Sciatic nerve (tissue), 2 donors: ENCODE results near the gene CLEC4G. TPM values are rescaled to one million over a fixed set of nuclear protein-coding genes. Genes with fewer than 3 reads are reported as not detected.

Source experiments
- ATAC-seq: fragments of 200-7000 bp; cut with Tn5 transposase; one replicate; pipeline ENCODE4 v1.9.1; 2020; ENCODE audit warnings: mild to moderate bottlenecking, moderate library complexity
- DNase-seq: peaks from one replicate; pipeline ENCODE4 v3.0.0-alpha.2; 2020; ENCODE audit warnings: low spot score
- intact Hi-C: fragments of 100-400 bp; cut with DNase I; formaldehyde crosslinking; loops from one replicate; pipeline ENCODE4 v1.14.2; 2022
- total RNA-seq: library from RNA; stranded (reverse); fragmentation: NEBNext Ultra II Directional; extraction: Animal tissue kit (Norgen Biotek cat#: 25700); gene quantifications from one replicate; pipeline ENCODE4 v1.2.1, GENCODE V29; 2021
- donor health status: DM: no; HTN: no; CAD: no.
- donor health status: DM: no; HTN: no; CAD: no.

CLEC4G gene
- total RNA-seq, 1 donor from 2014 or later, result 2.8 TPM

- peak; percentile 85 for ATAC-seq
- intact Hi-C loops, result no loop called here
These were observed 51.1 kb downstream of the CLEC4G start, which contains the start of gene TRAPPC5 for GRCh38 chr19:7680606-7681339. Gene TRAPPC5 (plus strand): TSS chr19:7680833. CDS start chr19:7682254, 1,421 bp downstream.

DNA sequence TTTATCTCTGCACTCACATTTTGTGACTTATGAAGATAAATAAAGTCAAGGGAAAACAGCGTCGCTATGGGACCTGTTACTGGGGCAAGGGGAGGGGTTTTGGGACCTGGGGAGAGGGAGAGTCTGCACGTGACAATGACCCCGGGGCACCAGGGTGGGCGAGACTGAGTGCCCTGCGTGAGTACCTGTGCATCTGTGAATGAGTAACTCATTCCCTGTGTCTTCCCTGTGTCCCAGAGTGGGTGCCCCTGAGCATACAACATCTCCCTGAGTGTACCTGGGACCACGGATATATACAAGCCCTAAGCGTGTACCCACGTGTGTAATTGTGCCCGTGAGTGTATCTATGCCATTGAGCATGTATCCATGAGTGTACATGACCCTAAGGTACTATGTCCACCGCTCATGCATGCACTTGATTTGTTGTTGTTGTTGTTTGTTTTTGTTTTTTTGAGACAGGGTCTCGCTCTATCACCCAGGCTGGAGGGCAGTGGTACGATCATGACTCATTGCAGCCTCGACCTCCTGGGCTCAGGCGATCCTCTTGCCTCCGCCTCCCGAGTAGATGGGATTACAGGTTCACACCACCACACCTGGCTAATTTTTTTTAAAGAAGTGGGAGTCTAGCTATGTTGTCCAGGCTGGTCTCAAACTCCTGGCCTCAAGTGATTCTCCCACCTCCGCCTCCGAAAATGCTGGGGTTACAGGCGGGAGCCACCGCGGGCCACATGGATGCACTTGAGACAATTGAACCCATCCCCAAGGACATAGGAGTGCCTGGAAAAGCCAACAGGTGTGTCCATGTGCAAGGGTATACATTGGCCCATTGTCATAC lies 51.9 kb downstream of the CLEC4G start:
- DNase-seq (no peak), ATAC-seq (no peak)
- intact Hi-C loops, result no loop called here

More at GRCh38 chr19:7680606-7681339, 51.1 kb downstream of the CLEC4G start, which contains the start of gene TRAPPC5:
- peak; percentile 90 for DNase-seq

GRCh38 chr19:7678971-7679751 lies 52.7 kb downstream of the CLEC4G start:
- ATAC-seq, result no peak
- intact Hi-C loops, result no loop called here
- no peak for DNase-seq

Other genes with a start within 250 kb of the CLEC4G start
- gene PEX11G, start 243.1 kb downstream of the CLEC4G start, total RNA-seq, result 4.7 TPM
- 47.6 TPM for gene ZNF358, start 216.0 kb downstream of the CLEC4G start, total RNA-seq
- 35.3 TPM for gene MCOLN1, start 209.5 kb downstream of the CLEC4G start, total RNA-seq
- gene PNPLA6, start 196.4 kb downstream of the CLEC4G start, total RNA-seq, result 133 TPM
- not detected for gene CAMSAP3, start 136.2 kb downstream of the CLEC4G start, total RNA-seq
- 34.0 TPM for gene XAB2, start 102.6 kb downstream of the CLEC4G start, total RNA-seq
- 95.1 TPM for gene PET100, start 102.3 kb downstream of the CLEC4G start, total RNA-seq
- not detected for gene PCP2, start 98.4 kb downstream of the CLEC4G start, total RNA-seq
- 30.1 TPM for gene STXBP2, start 95.0 kb downstream of the CLEC4G start, total RNA-seq
- 1.1 TPM for gene RETN, start 63.1 kb downstream of the CLEC4G start, total RNA-seq
- gene MCEMP1, start 55.0 kb downstream of the CLEC4G start, total RNA-seq, result 2.6 TPM
- gene TRAPPC5, start 51.3 kb downstream of the CLEC4G start, total RNA-seq, result 58.0 TPM
- 3.7 TPM for gene FCER2, start 30.0 kb downstream of the CLEC4G start, total RNA-seq
- gene CD209, start 15.4 kb upstream of the CLEC4G start, total RNA-seq, result 20.1 TPM
- gene CLEC4M, start 31.1 kb upstream of the CLEC4G start, total RNA-seq, result not detected
- 14.2 TPM for gene EVI5L, start 98.1 kb upstream of the CLEC4G start, total RNA-seq
- 0.09 TPM for gene PRR36, start 142.3 kb upstream of the CLEC4G start, total RNA-seq
- gene LRRC8E, start 156.4 kb upstream of the CLEC4G start, total RNA-seq, result 0.09 TPM
- gene MAP2K7, start 171.8 kb upstream of the CLEC4G start, total RNA-seq, result 34.0 TPM
- gene TGFBR3L, start 182.7 kb upstream of the CLEC4G start, total RNA-seq, result not detected
- gene SNAPC2, start 188.2 kb upstream of the CLEC4G start, total RNA-seq, result 14.9 TPM
- gene CTXN1, start 194.0 kb upstream of the CLEC4G start, total RNA-seq, result 1.5 TPM
- gene TIMM44, start 211.6 kb upstream of the CLEC4G start, total RNA-seq, result 49.6 TPM